Choroid plexus epithelial cell (primary cell): Measurements from ENCODE around the gene ECHDC3.
A peak's percentile ranks its signal among the peaks of the same experiment; 100 is the strongest.

Experiments used
- DNase-seq: peaks from one replicate; pipeline ENCODE4 v3.0.0-alpha.2; 2010; ENCODE audit warnings: low read depth
- H3K4me3 ChIP-seq: 2 replicates; pipeline ENCODE4 v1.5.1; 2011; ENCODE audit warnings: low read depth, mild to moderate bottlenecking, control low read depth, low read length, moderate library complexity
- TF ChIP-seq, protein P1 (sequence below): conservative IDR thresholded peaks from 2 replicates; pipeline ENCODE4 v1.5.1; 2011; ENCODE audit warnings: low read depth, mild to moderate bottlenecking, control low read depth, inconsistent platforms, low read length, moderate library complexity

The ECHDC3 gene

DNA sequence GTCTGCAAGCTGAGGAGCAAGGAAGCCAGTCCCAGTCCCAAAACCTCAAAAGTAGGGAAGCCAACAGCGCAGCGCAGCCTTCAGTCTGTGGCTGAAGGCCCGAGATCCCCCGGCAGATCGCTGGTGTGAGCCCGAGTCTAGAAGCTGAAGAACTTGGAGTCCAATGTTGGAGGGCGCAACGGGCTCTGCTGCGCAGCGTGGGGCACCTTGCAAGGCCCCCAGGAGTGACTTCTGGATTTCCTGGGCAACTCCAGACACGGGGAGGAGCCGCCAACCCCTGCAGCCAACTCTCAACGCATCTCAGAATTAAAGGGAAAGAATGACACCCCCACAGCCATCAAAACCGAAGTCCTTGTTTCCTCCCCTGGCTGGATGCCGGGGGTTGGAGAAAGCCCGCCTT is 62.2 kb downstream of the ECHDC3 start:
- TF ChIP-seq, protein P1, sequence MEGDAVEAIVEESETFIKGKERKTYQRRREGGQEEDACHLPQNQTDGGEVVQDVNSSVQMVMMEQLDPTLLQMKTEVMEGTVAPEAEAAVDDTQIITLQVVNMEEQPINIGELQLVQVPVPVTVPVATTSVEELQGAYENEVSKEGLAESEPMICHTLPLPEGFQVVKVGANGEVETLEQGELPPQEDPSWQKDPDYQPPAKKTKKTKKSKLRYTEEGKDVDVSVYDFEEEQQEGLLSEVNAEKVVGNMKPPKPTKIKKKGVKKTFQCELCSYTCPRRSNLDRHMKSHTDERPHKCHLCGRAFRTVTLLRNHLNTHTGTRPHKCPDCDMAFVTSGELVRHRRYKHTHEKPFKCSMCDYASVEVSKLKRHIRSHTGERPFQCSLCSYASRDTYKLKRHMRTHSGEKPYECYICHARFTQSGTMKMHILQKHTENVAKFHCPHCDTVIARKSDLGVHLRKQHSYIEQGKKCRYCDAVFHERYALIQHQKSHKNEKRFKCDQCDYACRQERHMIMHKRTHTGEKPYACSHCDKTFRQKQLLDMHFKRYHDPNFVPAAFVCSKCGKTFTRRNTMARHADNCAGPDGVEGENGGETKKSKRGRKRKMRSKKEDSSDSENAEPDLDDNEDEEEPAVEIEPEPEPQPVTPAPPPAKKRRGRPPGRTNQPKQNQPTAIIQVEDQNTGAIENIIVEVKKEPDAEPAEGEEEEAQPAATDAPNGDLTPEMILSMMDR: no peak
- DNase-seq: no peak
- H3K4me3 ChIP-seq: no peak overlapping the region

DNA sequence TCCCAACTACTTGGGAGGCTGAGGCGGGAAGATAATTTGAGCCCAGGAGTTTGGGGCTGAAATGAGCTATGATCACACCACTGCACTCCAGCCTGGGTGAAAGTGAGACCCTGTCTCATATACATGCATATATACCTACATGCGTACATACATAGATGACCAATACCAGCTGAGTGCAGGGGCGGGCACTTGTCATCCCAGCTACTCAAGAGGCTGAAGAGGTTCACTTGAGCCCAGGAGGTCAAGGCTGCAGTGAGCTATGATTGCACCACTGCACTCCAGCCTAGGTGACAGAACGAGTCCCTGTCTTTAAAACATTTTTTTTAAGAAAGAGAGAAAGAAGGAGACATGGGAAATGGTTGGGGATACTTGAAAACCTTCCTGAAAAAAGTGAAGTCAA is 63.6 kb downstream of the ECHDC3 start:
- TF ChIP-seq, protein P1: no peak
- no peak overlapping the region for H3K4me3 ChIP-seq
- DNase-seq: no peak

DNA sequence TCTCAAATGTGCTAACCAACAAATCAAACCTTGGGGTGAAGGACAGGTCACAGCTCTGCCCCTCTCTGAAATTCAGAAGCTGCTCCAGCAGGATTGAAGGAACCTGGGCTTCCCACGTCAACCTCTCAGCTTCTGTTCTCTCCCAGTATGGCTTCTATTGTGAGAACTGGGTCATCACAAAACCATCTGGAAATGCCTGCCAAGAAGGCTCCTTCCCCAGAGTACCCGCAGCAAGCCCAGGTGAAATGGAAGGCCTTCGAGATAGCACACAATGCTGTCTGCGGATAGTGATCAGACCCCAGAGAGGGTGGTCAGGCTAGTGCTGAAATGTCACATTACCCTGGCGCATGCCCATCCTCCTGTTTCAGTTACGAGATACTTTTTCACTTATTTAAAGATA is 64.5 kb downstream of the ECHDC3 start:
- TF ChIP-seq, protein P1: no peak
- DNase-seq: no peak
- no peak overlapping the region for H3K4me3 ChIP-seq

DNA sequence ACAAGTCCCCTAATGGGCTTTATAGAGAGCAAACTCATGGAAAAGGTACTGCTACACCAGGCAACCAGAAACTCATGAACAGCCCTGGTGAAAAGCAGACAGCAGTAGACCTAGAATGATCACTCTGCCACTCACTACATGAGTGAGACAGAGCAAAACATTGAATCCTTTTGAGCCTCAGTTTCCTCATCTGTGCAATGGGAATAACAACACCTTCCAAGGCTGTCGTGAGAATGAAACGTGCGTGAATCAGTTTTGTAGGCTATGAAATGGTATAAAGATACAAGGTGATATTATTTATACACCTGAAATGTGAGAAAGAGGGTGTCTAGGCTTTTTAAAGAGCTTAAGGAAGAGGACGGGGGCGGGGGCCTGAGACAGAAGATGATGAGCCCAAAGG is 66.6 kb downstream of the ECHDC3 start:
- TF ChIP-seq, protein P1: no peak
- no peak for DNase-seq

DNA sequence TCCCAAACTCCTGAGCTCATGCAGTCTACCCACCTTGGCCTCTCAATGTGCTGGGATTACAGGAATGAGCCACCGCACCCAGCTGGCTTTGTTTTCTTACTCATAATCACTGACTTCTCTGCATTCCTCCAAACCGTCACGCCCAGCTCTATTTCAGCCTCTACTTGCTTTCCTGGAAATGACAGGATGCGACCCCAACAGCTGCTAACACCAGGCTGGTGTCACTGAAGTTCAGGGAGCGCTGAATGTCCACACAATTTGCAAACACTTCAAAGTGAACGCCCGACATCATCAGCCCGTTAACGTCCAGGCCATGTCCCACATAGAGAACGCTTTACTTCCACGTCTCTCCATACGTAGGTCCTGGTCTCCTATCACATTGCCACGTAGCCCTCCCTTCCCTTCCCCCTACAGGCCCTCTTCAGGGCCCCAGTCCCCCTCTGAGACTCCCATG is 68.2 kb downstream of the ECHDC3 start:
- TF ChIP-seq, protein P1: no peak
- DNase-seq: peak; percentile 77
- H3K4me3 ChIP-seq: no peak overlapping the region

More for the DNA sequence above, 66.6 kb downstream of the ECHDC3 start:
- H3K4me3 ChIP-seq: no peak overlapping the region

DNA sequence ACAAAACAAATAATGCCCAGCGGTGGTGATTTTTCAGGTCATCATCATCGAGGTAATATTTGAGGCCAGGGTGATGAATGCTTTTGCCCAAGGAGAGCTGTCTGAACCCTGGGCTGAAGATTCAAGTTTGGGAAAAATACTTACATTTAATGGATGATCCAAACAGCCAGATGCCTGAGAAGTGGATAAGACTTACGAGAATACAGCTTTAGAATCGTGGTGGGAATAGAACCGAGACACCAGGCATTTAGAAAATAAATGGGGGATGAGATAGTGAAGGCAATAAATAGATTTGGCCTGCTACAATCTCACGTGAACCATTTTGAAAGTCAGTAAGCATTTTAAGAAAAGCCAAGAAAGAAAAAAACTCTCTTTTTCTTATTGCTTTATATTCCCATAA is 68.8 kb downstream of the ECHDC3 start:
- DNase-seq: no peak
- TF ChIP-seq, protein P1: no peak
- H3K4me3 ChIP-seq: no peak overlapping the region

DNA sequence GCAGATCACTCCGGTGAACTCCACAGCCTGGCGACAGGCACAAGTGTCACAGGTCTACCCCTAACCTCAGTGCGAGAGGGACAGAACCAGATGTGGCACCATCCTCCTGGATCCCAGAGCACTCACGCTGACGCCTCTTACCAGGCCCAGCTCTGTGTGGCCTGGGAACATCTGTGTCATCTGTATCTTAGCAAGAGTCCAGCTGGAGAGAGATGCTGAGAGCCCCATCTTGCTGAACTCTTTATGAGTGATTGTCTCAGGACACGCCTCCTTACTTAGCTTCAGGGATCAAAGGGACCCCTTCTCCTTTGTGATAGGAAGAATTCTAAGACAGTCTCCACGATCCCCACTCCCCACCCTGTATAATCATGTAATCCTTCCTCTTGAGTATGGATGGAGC is 71.0 kb downstream of the ECHDC3 start:
- TF ChIP-seq, protein P1: no peak
- DNase-seq: no peak
- H3K4me3 ChIP-seq: no peak overlapping the region
